ENCODE results near the gene ZDHHC9.
A peak's percentile ranks its signal among the peaks of the same experiment; 100 is the strongest.

ZDHHC9 gene

GRCh38 chrX:129761596-129761995 is 82.1 kb downstream of the ZDHHC9 start:
- peak; percentile 27 for DNase-seq

GRCh38 chrX:129760981-129761380 is 82.7 kb downstream of the ZDHHC9 start:
- peak; percentile 36 for DNase-seq

GRCh38 chrX:129760155-129760554 is 83.5 kb downstream of the ZDHHC9 start:
- peak; percentile 58 for DNase-seq

GRCh38 chrX:129759576-129760061 is 84.1 kb downstream of the ZDHHC9 start:
- peak; percentile 80 for DNase-seq

- DNase-seq, result no peak
Observed at GRCh38 chrX:129755779-129756650, 87.7 kb downstream of the ZDHHC9 start.

GRCh38 chrX:129754056-129755024 is 89.3 kb downstream of the ZDHHC9 start:
- DNase-seq, result no peak

Data from activated effector memory CD4-positive, alpha-beta T cell treated with anti-CD3 and anti-CD28 coated beads, Interleukin-2, amount 50 U/mL, for 16 hours (primary cell).